GM18517 (cell line): Measurements from ENCODE around the gene ACSF2.
"Not testable (repeated sequence)": the region's sequence is repeated elsewhere in the genome, so short reads cannot be mapped to it uniquely, and the experiment has no call there.

Experiments used
- ATAC-seq: cut with Tn5 transposase; IDR thresholded peaks from one replicate; pipeline ENCODE4 v1.9.1; 2021; ENCODE audit warnings: mild to moderate bottlenecking, moderate library complexity; ENCODE audit not compliant: unreplicated experiment

Gene ACSF2, protein sequence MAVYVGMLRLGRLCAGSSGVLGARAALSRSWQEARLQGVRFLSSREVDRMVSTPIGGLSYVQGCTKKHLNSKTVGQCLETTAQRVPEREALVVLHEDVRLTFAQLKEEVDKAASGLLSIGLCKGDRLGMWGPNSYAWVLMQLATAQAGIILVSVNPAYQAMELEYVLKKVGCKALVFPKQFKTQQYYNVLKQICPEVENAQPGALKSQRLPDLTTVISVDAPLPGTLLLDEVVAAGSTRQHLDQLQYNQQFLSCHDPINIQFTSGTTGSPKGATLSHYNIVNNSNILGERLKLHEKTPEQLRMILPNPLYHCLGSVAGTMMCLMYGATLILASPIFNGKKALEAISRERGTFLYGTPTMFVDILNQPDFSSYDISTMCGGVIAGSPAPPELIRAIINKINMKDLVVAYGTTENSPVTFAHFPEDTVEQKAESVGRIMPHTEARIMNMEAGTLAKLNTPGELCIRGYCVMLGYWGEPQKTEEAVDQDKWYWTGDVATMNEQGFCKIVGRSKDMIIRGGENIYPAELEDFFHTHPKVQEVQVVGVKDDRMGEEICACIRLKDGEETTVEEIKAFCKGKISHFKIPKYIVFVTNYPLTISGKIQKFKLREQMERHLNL

DNA sequence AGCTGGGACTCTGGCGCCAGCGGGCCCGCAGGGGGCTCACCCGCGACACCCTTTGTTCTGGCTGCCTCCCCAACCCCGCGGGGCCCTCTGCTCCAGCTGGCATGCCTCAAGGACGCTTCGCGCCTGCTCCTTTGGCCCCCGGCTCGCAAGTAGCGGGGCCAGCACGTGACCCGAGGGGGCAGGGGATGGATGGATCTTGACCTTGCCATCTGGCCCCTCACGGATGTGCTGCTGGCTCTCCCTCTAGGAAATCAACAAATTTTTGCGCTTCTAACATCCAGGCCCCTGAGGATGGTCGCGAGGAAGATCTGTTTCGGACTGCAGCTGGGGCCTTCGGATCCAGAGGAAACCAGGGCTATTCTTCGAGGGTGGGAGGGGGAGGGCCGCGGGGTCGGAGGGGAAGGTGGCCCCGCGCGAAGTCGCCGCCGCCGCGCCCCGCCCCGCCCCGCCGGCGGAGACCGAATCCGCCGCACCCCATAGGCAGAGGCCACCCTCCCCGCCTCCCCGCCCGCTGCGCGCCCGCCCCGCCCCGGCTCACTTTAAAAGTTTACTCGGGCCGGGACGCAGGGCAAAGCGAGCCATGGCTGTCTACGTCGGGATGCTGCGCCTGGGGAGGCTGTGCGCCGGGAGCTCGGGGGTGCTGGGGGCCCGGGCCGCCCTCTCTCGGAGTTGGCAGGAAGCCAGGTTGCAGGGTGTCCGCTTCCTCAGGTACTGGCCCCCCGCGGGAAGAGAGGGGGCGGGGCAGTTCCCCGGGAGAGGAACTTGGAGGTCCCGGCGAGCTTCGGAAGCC is at the start of gene ACSF2:
Gene ACSF2 (plus strand): TSS at position 537 of the 790 bp plus-strand sequence. CDS start 44 bp downstream, at position 581.
- no peak for ATAC-seq

DNA sequence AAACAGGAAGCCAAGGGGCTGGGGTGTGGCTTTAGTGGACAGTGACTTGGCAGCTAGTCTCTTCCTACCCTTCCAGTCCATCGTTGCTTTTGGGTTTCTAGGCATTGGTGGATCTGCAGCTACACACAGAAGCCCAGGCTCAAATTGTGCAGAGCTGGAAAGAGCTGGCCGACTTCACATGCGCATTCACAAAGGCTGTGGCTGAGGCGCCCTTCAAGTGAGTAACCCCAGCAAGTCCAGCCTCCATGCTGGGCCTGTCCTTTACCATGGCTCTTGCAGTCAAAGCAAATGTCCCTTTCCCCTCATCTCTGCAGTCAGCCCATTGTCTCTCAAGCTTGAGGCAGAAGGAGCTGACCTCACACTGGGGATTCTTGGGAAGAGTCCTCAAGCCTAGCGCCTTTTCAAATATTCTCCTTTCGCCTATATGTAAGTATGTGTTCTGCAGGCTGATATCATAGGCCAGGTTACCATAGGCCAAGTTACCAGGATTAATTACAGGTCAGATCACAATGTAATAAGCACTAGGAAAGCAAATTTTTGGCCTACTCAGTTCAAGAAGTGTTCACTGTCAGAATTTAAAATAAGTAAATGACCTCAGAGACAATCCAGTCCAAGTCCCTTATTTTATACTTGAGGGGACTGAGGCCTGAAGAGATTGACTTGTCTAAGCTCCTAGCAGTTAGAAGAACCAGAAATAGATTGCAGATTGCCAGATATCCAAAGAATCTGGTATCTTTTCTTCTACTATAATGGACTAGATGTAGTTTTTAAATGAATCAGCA is 46.5 kb upstream of the ACSF2 start:
- ATAC-seq = no peak

DNA sequence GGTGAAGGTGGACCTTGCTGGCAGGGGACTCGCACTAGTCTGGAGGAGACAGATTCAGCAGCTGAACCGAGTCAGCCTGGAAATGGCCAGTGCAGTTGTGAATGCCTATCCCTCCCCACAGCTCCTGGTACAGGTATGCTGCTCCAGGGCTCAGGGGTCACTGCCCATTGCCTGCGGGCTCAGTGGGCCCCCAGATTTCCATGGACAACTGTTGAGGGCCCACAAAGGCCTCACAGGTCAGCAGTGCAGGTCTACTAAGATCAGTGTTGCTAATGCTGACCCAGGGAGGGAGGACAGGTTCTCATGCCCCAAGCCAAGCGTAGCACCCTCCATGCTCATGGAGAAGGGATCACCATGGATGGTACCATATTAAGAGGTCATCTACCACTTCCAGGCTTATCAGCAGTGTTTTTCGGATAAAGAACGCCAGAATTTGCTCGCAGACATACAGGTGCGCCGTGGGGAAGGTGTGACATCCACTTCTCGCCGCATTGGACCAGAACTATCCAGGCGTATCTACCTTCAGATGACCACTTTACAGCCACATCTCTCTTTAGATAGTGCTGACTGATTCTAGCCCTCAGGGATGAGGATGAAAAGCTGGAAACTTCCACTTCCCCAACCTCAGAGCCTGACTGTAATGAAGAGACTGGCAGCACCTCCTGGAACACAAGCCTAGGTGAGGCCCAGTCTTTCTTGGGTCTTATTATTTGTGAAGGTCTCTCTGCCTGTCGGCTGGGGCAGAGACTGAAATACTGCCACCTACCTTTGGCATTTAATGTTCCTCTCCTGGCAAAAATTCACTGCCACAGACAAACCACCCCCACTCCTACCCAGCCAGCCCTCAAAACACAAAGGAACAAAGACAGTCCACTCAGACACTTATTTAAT is 45.4 kb upstream of the ACSF2 start:
- ATAC-seq = no peak

DNA sequence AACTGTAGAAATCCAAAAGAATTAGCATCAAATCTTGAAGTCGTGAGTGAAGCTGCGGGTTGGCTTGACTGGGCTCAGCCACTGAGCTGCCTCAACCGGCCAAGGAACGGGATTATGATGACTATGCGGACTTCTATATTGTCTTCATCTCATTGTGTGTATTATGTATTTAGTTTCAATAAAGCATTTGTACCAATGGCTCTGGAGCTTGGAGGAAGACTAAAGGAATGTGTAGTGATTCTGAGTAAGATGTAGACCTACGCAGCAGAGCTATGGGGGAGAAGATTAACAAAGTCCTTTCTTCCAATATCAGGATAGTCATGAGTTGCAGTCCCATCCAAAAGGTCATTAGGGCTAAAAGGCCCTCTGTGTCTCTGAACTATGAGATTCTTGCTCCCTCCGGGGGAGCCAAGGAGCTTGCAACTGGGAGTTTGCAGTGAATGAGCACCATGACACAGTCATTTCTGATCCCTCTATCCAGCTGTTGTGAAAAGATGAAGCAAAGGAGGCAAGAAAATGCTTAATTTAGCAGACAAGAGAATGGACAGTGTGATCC is 44.7 kb upstream of the ACSF2 start:
- ATAC-seq = no peak

DNA sequence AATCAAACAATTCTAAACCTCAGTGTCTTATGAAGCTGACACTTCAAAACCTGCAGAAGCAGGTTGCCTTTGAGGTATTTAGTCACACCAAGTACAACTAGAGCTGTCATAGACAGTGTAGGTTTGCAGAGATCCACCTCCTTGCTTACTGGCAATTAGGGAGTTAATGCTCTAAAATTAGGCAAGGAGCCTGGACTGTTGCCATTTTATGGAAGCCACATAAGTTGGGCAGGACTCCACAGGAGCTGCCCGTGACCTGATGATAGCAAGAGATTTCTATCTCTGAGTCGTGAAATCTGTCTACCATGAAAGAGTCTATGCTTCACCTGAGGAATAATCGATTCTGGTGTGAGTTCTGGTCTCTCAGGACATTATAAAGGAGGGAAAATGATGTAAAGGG is 44.1 kb upstream of the ACSF2 start:
- ATAC-seq = no peak

DNA sequence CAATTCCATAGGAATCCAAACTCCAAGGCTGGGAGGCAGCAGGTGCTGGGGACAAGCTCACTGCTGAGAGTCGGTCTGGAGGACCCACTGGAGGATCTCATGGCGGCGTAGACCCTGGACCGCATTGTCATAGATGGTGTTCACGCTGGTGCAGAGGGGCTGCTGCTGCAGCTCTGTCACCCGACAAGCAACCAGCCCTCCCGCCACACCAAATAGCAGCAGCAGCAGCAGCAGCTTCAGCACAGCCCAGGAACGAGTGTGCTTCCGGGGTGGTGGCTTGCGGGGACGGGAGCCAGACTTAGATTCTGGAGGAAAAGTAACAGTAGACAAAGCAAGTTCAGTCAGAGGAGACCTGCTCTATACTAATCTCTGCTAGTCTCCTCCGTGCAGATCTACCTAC is 43.1 kb upstream of the ACSF2 start:
- ATAC-seq = no peak

DNA sequence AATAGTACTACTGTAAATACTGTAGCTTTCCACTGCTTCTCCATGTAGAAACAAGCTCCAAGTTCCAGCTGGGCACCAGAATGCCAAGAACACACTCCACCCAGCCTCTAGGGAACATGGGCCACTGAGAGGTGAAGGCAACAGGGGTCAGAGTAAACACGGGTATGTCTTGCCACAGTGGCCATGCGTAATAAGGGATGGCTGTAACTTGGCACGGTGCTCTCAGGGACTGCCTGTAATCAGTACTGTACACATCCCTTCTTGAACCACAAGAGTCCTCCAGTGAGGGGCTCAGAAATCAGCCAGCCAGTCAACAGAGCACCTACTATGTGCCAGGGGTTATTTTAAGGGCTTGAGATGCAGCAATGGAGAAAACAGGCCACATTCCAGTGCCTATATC is 39.5 kb upstream of the ACSF2 start:
- ATAC-seq = no peak

DNA sequence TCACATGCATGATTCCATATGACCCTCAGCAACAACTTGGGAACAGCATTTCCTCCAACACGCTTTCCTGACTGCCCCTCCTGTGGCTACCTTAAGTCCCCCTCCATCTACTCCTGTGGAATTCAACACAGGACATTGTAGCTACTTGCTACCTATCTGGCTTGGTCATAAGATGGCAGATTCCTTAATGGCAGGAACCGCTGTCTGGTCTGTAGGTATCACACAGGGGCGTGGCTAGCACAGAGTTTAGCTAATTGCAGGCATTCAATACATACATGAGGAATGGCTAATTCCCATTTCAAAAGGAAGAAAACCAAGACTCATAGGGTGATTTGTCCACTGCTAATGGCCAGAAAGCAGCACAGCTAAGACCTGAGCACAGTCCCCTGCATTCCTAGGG is 37.3 kb upstream of the ACSF2 start:
- ATAC-seq = no peak

DNA sequence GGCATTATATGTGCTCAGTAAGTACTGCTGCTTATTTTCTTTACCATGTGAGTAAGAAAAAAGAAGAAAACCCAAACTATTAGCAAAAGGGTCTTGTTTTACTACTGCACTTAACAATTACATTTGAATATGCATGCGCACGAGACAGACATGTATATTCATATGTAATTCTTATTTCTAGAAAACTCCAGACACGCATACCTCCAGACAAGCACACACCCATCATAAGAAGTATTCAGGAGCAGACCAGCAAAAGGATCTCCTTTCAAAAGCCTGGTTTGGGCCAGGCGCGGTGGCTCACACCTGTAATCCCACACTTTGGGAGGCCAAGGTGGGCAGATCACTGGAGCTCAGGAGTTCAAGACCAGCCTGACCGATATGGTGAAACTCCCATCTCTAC is 36.5 kb upstream of the ACSF2 start:
- ATAC-seq = no peak

DNA sequence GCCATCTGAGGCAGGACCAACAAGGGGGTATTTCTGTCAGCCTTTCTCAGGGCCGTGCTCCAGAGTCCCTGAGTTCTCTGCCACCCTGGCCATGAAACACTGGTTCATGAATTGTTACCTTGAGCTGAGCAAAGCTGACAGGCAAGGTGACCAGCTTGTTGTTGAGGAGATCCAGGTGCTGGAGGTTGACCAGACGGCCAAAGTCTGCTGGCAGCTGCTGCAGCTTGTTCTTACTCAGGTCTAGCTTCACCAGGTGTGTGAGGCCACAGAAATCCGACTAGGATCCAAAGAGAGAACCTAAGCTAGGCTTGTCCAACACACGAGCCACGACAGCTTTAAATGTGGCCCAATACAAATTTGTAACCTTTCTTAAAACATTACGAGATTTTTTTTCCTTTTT is 33.4 kb upstream of the ACSF2 start:
- ATAC-seq = no peak

DNA sequence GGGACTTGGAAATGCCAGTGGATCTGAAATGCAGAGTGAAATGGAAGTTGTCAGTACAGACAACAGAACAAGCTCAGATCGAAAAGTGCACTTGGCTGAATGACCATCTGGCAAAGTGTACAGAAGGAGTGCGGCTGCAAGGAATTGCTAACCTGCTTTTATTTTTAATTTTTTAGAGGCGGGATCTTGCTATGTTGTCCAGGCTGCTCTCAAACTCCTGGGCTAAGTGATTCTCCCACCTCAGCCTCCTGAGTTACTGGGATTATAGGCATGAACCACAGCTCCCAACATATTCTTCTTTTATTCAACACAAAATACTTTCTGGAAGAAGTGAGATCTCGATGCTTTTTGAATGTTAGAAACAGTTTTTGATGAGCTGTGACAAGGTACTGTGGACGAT is 32.3 kb upstream of the ACSF2 start:
- ATAC-seq = no peak

DNA sequence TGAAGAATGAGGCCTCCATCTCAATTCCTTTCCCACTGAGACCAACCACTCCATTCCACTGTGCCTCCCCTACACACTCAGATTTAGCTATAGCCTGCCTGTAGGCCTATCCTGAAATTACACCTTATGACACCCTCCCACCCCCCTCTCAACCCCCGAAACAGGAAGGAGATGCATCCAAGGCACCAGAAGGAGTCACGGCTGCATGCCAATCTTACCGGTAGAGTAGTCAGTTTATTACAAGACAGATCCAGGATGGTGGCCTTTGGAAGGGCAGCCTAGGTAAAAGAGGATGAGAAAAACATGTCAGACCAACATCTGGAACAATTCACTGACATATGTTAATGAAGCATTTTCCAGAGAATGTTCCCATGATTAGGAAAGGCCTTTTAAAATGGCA is 31.3 kb upstream of the ACSF2 start:
- no peak for ATAC-seq

DNA sequence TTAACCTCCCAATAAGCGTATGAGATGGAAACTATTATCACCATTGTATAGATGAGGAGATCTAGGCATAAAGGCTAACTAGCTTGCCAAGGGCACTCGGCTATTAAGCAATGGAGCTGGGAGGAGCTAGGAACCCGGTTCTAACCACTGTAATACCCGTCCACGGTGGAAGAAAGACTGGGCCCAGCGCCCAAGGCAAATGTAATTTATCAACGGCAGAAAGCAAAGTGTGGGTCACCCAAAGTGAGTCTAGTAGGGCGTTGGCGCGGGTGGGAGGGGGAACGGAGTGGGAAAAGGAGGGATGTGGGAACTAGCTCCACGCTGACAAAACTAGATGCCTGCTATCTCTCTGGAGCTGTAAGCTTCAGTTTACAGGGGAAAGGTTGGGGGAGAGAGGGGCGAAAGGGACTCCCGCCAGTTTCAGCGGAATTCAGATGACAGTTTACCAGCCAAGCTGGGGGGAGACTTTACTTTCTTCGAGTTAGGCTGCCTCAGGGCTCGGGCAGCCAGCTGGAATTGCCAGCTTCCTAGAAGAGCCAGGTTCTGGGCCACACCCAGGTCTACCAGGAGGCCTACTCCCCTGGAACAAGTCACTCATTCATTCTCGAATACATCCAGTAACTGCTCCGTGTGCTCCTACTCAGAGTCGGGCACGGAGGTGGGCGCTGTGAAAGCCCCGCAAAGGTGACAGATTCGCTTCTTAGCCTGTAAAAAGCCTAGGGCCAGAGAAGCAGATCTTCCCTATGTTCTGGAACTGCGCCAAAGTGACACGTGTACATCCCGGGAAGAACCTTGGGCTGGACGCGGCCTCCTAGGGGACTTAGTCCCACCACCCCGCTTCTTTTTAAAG is 29.5 kb upstream of the ACSF2 start:
- ATAC-seq = no peak

DNA sequence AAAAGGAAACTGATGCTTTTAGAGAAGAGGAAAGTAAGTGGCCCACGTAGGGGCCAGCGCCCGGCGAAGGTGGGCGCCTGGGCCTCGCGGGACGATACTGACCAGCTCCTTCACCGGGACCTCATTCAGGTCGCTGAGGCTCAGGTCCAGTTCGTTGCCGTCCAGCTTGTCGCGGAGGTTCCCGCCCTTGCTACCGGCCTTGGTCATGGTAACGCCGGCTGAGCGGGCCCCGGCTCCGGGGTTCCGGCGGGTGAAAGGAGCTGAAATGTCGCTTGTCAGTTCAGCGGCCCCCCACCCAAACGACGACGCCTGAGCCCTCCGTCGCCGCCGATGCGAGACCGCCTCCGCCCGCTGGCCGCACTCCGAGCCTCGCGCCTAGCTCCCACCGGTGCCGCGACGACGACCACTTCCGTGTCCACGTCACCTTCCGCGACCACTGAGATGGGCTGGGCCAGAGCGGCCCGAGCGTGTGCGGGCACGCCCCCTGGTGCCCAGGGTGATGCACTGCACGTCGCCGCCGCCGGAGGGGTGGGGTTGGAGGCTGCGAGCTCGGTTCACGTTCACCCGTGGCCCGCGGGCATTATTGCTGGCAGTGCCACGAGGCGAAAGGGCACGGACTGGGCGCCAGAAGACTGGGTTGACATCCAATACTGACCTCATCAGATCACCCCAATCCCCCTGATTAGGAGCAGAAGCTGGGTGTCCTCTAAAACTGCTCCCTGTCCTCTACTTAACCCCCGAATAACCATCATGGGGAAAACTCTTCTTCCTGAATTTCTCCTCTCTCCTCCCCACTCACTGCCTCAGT is 28.7 kb upstream of the ACSF2 start, which contains the start of gene LRRC59:
Gene LRRC59 (minus strand): TSS at position 413 of the 808 bp plus-strand sequence. CDS start 206 bp downstream, at position 207.
- peak; percentile 93 for ATAC-seq

DNA sequence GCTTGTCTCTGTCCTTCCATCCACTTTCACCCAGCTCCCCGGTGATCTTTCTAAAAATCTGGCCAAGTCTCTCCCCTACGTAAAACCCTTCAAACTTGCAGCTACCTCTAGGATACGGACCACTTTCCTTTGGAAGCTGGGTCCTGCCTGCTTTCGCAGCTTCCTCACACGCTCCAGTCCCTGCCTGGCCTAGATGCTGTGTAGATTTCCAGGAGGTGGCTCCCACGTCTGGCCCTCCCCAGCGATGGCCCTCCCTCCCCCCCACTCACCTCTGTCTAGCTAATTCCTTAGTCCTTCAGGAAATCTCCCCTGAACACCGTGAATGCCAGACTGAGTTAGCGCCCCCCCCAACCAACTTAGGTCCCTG is 28.1 kb upstream of the ACSF2 start:
- no peak for ATAC-seq

DNA sequence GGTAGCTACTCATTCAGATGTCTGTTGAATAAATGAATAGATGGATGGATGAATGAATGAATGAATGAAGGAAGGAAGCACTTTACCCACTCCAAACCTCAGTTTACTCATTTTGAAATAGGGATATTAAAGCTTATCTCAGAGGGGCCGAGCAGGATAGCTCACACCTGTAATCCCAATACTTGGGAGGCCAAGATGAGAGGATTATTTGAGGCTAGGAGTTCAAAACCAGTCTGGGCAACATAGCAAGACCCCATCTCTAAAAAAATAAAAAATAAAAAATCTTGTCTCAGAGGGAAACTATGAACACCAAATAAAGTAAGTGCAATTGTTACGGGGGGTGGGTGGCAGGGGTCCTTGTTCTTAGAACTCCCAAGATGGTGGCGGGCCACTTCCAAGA is 27.3 kb upstream of the ACSF2 start:
- ATAC-seq = not testable (repeated sequence)

DNA sequence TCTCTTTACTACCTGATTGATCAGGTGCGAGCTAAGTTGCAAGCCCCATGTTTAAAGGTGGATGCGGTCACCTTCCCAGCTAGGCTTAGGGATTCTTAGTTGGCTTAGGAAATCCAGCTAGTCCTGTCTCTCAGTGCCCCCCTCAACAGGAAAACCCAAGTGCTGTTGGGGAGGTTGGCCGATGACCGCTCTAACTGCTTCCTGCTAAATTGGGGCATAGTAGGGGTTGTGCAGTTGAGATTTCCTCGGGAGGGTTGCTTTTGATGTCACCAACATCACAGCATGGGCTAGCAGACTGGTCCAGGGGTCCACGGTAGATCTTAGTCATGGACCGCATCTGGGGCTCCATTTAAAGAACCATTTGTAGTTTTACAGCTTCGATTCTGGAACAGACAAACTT is 26.4 kb upstream of the ACSF2 start:
- ATAC-seq = not testable (repeated sequence)

DNA sequence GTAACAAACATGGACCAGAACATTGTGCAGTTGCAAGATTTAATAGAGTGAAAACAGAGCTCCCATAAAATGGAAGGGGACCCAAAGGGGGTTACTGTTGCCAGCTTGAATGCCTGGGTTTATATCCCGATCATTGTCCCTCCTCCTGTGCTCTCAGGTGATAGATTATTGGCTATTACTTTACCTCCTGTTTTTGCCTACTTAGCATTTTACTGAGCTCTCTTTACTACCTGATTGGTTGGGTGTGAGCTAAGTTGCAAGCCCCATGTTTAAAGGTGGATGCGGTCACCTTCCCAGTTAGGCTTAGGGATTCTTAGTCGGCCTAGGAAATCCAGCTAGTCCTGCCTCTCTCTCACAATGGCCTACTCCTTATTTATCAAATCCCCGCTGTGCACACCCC is 20.7 kb upstream of the ACSF2 start:
- not testable (repeated sequence) for ATAC-seq
